OCI-LY7 (cell line): ENCODE measurements around the gene SLC16A12. TPM values are rescaled to one million over a fixed set of nuclear protein-coding genes. Genes with fewer than 3 reads are reported as not detected.

Experiments
- BruUV-seq: library from RNA; stranded (reverse); fragments of 400-500 nt; replicated peaks from 2 replicates; lab custom pipeline; 2021; lab: Mats Ljungman, UMichigan
- CTCF ChIA-PET: fragments of 300-600 bp; sonication (Branson Sonifier 250); formaldehyde crosslinking; loops from one replicate; lab custom pipeline; 2022; ENCODE audit warnings: antibody characterized with exemption; ENCODE audit not compliant: unreplicated experiment; lab: Charles Lee
- POLR2A ChIA-PET: fragments of 300-600 bp; sonication (Branson Sonifier 250); formaldehyde crosslinking; loops from one replicate; lab custom pipeline; 2022; ENCODE audit warnings: antibody characterized with exemption; lab: Charles Lee
- DNase-seq: peaks from one replicate; pipeline ENCODE4 v3.0.0-alpha.2; 2015; ENCODE audit warnings: low spot score
- H2AFZ ChIP-seq: fragments of 200-600 bp; sonication (generic), shearing (Covaris generic); 2 replicates; pipeline ENCODE4 v1.6.1; 2014; ENCODE audit warnings: mild to moderate bottlenecking, antibody characterized with exemption, low read length, moderate library complexity
- H3K27ac ChIP-seq: fragments of 200-600 bp; sonication (generic); 2 replicates; pipeline ENCODE4 v1.5.1; 2014; ENCODE audit warnings: mixed run types, low read depth, mild to moderate bottlenecking, moderate library complexity, low read length, inconsistent platforms; ENCODE audit not compliant: poor library complexity, severe bottlenecking
- H3K36me3 ChIP-seq: fragments of 200-600 bp; sonication (generic); 2 replicates; pipeline ENCODE4 v1.6.1; 2014; ENCODE audit warnings: mild to moderate bottlenecking, antibody characterized with exemption, low read length, moderate library complexity, mixed read lengths; ENCODE audit not compliant: insufficient read depth
- H3K4me1 ChIP-seq: fragments of 200-600 bp; sonication (generic); 2 replicates; pipeline ENCODE4 v1.5.1; 2014; ENCODE audit warnings: mild to moderate bottlenecking, low read length; ENCODE audit not compliant: insufficient read depth, poor library complexity, severe bottlenecking
- H3K4me2 ChIP-seq: fragments of 200-600 bp; sonication (generic); 2 replicates; pipeline ENCODE4 v1.6.1; 2014; ENCODE audit warnings: mild to moderate bottlenecking, low read length
- H3K4me3 ChIP-seq: fragments of 200-600 bp; sonication (generic); 2 replicates; pipeline ENCODE4 v1.5.1; 2014; ENCODE audit warnings: mild to moderate bottlenecking, low read depth, low read length; ENCODE audit not compliant: poor library complexity, severe bottlenecking
- H3K79me2 ChIP-seq: fragments of 200-600 bp; sonication (generic); 2 replicates; pipeline ENCODE4 v1.6.1; 2016; ENCODE audit warnings: low read depth, mild to moderate bottlenecking, low read length, moderate library complexity, mixed read lengths; ENCODE audit not compliant: insufficient read depth
- H3K9me2 ChIP-seq: fragments of 200-600 bp; sonication (generic); 2 replicates; pipeline ENCODE4 v1.6.1; 2016; ENCODE audit warnings: mild to moderate bottlenecking, low read length, mixed read lengths; ENCODE audit not compliant: insufficient read depth
- H3K9me3 ChIP-seq: fragments of 200-600 bp; sonication (generic); 2 replicates; pipeline ENCODE4 v1.6.1; 2014; ENCODE audit warnings: mild to moderate bottlenecking, mixed run types, low read length, mixed read lengths
- H4K20me1 ChIP-seq: fragments of 200-600 bp; sonication (generic); 2 replicates; pipeline ENCODE4 v1.6.1; 2014; ENCODE audit warnings: mild to moderate bottlenecking, antibody characterized with exemption, low read length, moderate library complexity, mixed read lengths; ENCODE audit not compliant: insufficient read depth
- EZH2phosphoT487 ChIP-seq: fragments of 200-600 bp; sonication (generic); IDR thresholded peaks from 2 replicates; pipeline ENCODE4 v1.6.1; 2018; ENCODE audit warnings: low read depth, borderline replicate concordance, mild to moderate bottlenecking, mixed run types, antibody characterized with exemption, low read length, moderate library complexity, mixed read lengths
- intact Hi-C: fragments of 100-400 bp; cut with micrococcal nuclease; formaldehyde crosslinking; loops from one replicate; pipeline ENCODE4 v1.10.0; 2022; ENCODE audit not compliant: unreplicated experiment
- total RNA-seq, 2 experiments: library from RNA; depleted of rRNA in 1 of 2; stranded (reverse); fragments of >200 nt in 1 of 2; shearing (Covaris generic) in 1 of 2; gene quantifications; 2 replicates each; pipeline ENCODE4 v1.2.3, GENCODE V29; 2014 to 2022
- TF ChIP-seq, protein P1 (sequence below): fragments of 200-600 bp; sonication (generic); conservative IDR thresholded peaks from 2 replicates; pipeline ENCODE4 v1.5.1; 2014; ENCODE audit warnings: mild to moderate bottlenecking, antibody characterized with exemption, low read length, moderate library complexity, mixed read lengths

SLC16A12 gene
- total RNA-seq, 2 experiments from 2014 or later, result not detected

DNA sequence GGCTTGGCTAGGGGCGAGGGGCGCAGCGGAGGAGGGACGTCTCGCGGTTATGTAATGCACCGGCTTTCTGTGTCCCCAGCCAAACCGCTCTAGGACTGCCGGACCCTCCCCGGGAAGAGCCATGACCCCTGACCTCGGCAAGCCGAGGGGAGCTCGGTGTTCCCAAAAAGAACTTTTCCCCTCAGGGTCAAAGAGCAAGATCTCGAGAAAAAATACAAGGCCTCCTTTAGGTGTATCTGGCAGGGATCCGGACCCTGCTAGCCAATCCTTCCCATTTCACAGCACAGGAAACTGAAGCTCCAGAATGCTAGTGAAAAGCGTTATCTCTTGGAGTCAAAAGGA, 590 bp upstream of the SLC16A12 start:
- no peak for TF ChIP-seq EZH2phosphoT487
- TF ChIP-seq, protein P1, sequence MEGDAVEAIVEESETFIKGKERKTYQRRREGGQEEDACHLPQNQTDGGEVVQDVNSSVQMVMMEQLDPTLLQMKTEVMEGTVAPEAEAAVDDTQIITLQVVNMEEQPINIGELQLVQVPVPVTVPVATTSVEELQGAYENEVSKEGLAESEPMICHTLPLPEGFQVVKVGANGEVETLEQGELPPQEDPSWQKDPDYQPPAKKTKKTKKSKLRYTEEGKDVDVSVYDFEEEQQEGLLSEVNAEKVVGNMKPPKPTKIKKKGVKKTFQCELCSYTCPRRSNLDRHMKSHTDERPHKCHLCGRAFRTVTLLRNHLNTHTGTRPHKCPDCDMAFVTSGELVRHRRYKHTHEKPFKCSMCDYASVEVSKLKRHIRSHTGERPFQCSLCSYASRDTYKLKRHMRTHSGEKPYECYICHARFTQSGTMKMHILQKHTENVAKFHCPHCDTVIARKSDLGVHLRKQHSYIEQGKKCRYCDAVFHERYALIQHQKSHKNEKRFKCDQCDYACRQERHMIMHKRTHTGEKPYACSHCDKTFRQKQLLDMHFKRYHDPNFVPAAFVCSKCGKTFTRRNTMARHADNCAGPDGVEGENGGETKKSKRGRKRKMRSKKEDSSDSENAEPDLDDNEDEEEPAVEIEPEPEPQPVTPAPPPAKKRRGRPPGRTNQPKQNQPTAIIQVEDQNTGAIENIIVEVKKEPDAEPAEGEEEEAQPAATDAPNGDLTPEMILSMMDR, result no peak
- Histone ChIP-seq H3K79me2 (no peaks in the 10 kb centered on the region), H3K36me3 (no peaks in the 10 kb centered on the region), H3K4me2 (no peak overlapping the region), H4K20me1 (no peaks in the 10 kb centered on the region), H3K27ac (no peak overlapping the region), H3K9me3 (no peaks in the 10 kb centered on the region), H2AFZ (no peak overlapping the region), H3K9me2 (no peaks in the 10 kb centered on the region), H3K4me1 (no peaks in the 10 kb centered on the region), H3K4me3 (no peak overlapping the region)
- intact Hi-C loops, result no loop called here
- ChIA-PET POLR2A (no interaction called here), CTCF (no interaction called here)
- BruUV-seq, result no TSS peak
- DNase-seq, result no peak

DNA sequence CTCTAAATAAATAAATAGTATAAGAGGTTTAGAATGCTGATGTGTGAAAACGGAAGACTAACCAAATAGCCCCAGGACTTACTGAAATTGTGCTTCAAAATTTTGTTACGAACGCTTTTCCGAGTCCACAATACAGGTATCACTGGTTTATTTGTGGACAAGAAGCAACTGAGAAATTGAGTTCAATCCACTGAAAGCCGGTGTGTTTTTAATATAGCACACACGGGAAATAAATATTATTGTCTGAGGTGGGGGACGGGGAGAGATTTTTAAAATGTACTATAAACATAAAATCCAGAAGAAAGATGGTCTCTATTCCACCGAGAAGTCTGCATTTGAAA, 598 bp downstream of the SLC16A12 start:
- Histone ChIP-seq H4K20me1 (no peaks in the 10 kb centered on the region), H3K36me3 (no peaks in the 10 kb centered on the region), H3K9me2 (no peaks in the 10 kb centered on the region), H3K9me3 (no peaks in the 10 kb centered on the region), H3K4me1 (no peaks in the 10 kb centered on the region), H3K4me3 (no peak overlapping the region), H3K4me2 (no peak overlapping the region), H3K27ac (no peak overlapping the region), H2AFZ (no peak overlapping the region), H3K79me2 (no peaks in the 10 kb centered on the region)
- intact Hi-C loops, result no loop called here
- TF ChIP-seq EZH2phosphoT487, result no peak
- TF ChIP-seq, protein P1, result no peak
- POLR2A ChIA-PET, result interaction anchor here (0.6 kb wide), 1 partner anchor 87 kb away, joined by 4 read pairs; no protein-coding TSS in a partner anchor
- DNase-seq, result no peak
- CTCF ChIA-PET, result no interaction called here
- no TSS peak for BruUV-seq

DNA sequence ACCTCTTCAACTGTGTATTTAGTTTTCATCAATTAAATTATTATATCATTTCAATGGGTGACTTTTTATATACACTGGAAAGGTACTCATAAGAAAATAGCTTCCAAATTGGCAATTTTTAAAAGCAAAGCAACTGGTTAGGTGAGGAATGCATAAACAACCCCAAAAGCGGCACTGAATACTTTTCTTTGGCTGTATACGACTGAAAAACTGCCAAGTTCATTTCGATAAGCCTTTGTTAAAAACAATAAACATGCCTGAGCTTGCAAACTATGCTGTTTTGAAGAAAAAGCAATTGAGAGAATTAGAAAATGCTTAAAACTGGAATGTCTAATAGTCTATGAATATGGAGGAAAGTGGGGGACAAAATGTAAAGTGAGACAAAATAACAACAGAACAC, 2.9 kb downstream of the SLC16A12 start:
- TF ChIP-seq EZH2phosphoT487, result no peak
- TF ChIP-seq, protein P1, result no peak
- H3K36me3 ChIP-seq, result no peaks in the 10 kb centered on the region
- H2AFZ ChIP-seq, result no peak overlapping the region
- no peak overlapping the region for H3K27ac ChIP-seq
- no peaks in the 10 kb centered on the region for H3K9me2 ChIP-seq
- no peak for DNase-seq
- ChIA-PET POLR2A (interaction anchor here (0.6 to 0.9 kb wide), 2 partner anchors 12 to 20 kb away, joined by 3 read pairs; no protein-coding TSS in a partner anchor), CTCF (no interaction called here)
- H3K9me3 ChIP-seq, result no peaks in the 10 kb centered on the region
- H3K4me2 ChIP-seq, result no peak overlapping the region
- no peaks in the 10 kb centered on the region for H4K20me1 ChIP-seq
- H3K79me2 ChIP-seq, result no peaks in the 10 kb centered on the region
- no peaks in the 10 kb centered on the region for H3K4me1 ChIP-seq
- intact Hi-C loops, result no loop called here
- BruUV-seq, result no TSS peak
- no peak overlapping the region for H3K4me3 ChIP-seq
